HG03439 (cell line): ENCODE results near the gene GNAO1.

Experiments used
- ATAC-seq: cut with Tn5 transposase; IDR thresholded peaks from one replicate; pipeline ENCODE4 v1.9.1; 2021; ENCODE audit warnings: mild to moderate bottlenecking, moderate library complexity; ENCODE audit not compliant: unreplicated experiment

Gene GNAO1

DNA sequence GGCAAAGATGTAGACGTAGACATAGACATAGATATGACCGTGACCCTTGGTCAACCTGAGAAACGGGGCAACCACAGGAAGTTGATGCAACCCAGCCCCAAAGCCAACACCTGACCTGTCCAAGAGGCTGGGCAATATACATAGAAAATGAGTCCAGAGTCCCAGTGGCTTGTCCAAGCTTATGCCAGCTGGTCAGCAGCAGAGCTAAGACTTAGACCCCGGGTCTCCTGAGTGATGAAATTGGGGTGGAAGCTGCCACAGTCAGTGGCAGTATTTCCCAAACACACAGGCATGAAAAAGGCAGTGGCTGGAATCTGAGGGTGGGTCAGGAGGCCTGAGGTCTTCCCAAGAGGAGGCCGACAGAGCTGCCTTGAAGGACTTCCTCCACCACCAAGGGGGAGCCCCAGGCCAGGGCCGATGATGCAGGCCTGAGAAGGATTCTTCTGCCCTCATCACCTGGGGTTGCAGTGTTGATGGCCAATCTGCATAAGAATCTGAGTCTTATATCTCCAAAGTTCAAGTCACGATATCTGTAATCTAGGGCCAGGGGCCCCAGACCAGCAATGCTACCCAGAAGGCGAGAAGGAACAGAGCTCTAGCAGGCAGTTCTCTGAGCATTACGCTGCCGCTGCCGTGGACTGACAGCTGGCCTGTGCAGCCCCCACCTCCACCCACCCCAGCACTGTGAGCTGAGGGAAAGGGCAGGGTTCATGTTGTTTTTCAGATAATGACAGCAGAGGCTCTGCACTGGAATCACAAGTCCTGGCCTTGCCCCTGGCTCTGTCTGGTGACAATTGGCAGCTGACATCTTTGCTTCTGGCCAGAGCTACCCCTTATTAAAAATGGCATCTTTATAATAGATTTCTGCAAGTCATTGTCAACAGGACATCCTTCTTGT is 72.7 kb downstream of the GNAO1 start:
- no peak for ATAC-seq

DNA sequence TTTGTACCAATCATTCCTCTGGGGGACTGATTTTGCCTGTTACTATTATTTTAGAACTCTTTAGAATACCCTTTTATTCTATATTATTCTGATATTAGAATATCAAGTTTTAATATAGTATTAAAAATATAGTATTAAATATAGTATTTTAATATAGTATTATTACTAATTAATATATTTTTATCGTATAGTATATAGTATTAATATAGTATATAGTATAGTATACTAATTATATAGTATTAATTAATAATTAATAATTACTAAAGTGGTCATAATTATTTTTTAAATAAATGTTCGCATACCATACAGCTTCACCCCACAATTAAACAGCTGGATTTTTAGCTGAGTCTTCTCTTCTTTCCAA is 73.3 kb downstream of the GNAO1 start:
- ATAC-seq: no peak

DNA sequence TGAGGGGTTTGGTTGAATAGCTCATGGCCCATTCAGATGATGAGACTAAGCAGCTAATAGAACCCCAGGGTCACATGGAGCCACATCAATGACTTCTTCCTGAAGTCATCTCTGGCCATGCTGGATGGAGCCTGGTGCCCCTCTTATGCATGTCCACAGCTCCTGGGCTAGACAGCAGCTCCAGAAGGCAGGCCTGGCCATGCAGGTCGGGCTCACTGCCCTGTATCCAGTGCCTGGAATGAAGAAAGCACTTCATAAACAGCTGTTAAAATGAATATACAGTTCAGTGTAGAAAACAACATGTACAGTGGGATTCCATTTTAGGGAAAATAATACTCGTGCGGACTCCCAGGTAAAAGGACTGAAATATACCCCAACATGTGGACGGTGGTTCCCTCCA is 73.9 kb downstream of the GNAO1 start:
- ATAC-seq: no peak

DNA sequence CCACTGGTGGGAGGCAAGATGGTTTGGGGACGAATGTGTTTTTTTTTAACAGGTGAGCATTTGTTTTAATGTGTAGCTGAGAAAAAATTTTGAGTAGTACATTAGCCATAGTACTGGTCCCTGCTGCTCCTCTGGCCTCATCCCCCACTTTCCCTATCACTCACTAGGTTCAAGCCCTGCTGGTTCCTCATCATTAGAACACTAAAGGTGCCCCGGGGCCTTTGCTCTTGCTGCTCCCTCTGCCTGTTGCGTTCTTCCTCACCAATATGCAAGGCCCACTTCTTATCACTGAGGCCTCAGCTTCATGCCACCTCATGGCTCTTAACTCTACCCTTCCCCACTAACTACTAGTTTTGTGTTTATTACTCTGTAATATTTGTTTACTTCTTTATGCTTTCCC is 74.5 kb downstream of the GNAO1 start:
- ATAC-seq: no peak

DNA sequence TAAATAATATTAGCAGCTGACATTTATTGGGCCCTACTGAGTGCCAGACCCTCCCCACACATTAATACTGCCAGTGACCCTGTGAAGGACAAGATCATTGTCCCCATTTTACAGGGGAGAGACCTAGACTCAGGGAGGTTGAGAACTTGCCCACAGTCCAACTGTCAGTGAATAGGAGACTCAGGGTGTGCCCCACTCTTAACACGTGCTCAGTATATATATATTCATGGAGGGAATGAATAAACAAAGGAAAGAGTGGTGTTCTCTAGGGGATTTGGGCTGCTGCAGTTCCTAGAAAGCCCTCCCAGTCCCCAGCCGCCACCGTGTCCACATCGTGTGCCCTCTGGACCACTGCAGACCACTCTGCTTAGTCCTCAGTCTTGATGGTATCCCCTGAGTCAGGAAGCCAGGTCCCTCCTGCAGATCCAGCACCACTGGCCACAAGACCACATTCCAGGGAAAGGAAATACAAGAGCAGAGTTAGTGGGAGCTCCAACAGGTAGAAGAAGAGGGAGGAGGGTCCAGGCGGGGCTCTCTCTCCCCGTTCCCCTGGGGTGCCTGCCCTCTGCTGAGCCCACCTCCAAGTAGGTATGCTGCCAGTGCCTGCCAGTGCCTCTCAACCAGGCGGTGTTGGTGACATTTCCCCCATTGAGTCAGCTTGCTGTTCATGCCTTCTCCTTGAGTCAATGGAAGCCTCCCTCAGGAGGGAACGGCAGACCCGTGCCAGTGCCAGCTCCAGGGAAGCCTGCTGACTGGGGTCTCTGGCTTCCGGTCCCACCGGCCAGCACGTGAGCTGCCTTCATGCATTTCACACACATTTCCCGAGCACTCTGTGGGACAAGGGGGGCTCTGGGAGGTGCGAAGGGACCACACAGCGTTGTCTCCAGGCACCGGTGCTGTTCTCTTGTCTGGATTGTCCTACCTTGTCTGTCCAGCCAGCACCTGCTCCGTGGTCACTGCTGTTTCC is 75.6 kb downstream of the GNAO1 start:
- ATAC-seq: no peak

DNA sequence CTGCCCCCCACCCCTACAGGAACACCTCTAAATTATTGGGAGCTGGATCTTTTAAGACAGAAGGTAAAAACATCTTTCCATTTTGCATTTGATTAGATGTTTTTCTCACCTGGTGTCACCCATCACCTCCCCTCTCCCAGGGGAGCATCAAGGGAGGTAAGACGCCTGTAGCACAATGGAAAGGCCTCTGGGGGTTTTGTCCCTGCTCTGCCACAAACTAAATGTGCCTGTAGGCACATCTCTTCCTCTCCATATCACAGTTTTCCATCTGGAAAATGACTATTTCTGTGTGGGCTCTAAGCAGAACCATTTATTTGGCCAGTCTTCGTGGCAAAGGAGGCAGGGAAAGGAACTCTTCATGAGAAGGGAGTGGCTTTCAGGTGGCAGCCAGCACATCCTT is 76.6 kb downstream of the GNAO1 start:
- no peak for ATAC-seq

DNA sequence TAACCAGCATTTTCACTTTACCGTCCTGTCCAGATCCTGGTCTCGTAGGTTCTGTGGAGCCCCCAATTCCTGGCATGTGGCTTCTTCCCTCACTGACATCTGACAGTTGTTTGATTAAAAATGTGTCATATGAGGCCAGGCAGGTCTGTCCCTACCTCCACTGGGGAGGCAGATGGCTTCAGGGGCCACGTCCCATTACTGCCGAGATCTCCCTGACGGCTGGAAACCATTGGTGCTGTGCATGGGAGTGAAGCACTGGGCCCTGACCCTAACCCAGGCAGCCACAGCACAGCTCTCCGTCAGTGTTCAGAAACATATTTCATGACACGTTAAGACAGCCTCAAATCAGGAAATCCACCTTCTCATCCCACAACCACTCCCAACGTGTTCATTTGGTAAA is 77.5 kb downstream of the GNAO1 start:
- ATAC-seq: no peak

DNA sequence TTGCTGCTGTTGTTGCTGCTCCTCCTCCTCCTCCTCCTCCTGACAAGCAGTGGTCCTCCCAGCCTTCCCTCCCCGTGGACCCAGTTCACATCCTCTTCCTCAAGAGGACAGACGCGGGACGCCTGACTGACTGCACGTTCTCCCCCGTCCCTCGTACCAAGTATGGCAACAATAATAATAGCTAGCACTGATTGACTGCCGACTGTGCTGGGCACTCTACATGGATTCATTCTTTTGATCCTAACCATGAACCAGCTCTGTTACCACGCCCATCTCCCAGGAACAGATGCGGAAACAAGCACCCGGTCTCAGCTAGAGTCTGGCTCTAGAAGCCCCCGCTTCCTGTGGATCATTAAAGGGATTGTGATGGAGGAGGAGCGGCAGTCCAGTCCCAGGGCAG is 78.0 kb downstream of the GNAO1 start:
- ATAC-seq: no peak

DNA sequence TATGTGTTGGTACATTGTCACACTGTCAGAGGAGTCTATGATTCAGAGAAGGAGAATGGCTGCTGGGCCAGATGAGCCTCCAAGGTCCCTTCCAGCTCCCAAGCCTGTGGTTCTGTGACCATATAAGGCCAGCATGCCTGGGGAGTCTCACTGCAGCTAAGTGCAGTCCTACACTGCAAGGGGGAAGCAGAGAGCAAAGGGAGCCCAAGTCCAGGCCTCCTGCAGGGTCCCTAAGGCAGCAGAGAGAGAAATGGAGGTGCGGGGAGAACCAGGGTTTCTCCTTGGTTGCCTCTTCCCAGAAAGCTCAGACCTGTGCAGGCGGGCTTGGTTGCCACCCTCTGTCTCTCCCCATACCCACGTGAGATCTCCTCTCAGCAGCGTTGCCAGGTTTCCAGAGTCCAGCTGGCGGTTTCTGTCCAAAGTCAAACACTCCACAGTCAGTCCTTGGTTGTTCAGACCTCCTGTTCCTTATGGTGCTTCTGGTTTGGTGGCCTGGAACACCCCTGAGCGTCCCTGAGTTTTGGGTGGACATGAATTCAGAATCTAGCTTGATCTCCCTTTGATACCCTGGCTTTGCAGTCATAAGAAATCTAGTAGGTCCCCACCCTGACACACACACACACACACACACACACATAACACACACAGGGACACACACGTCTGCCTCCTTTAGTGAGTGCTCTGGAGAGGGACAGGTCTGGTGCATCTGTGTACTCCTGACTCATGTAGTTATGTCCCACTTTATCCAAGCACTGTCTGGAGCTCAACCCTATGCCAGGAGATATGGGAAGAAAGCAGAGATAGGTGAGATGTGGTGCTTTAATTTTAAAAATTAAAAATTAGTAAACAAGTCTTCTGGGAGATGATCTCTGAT is 78.8 kb downstream of the GNAO1 start:
- no peak for ATAC-seq

DNA sequence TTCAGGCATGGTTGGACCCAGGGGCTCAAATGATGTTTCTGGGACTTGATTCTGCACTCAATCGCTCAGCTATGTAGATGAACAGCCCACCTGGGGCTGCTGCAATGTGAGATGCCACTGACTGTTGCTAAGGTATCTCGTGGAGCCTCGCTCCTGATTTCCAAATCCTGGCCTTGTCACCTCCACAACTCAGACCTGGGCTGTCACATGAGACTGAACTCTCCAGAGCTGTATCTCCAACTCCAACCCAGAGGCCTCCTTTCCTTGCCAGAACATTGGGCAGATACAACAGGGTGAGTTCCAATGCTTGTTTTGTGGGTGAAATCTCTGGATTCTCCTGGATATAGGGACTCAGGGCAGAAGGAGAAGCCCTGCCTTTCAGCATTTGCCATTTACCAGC is 79.5 kb downstream of the GNAO1 start:
- no peak for ATAC-seq

DNA sequence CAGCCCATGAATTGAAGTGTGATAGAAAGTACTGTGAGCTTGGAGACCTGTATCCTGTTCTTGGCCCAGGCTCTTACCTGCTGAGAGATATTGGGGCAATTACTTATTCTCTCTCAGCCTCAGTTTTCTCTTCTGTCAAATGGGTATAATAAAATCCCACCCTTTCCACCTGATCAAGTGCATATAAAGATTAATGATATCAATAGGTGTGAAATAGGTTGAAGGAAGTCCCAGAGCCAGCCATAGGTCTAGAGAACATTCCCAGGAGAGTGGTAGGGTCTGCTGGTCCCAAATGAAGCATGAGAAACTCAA is 81.2 kb downstream of the GNAO1 start:
- ATAC-seq: no peak

DNA sequence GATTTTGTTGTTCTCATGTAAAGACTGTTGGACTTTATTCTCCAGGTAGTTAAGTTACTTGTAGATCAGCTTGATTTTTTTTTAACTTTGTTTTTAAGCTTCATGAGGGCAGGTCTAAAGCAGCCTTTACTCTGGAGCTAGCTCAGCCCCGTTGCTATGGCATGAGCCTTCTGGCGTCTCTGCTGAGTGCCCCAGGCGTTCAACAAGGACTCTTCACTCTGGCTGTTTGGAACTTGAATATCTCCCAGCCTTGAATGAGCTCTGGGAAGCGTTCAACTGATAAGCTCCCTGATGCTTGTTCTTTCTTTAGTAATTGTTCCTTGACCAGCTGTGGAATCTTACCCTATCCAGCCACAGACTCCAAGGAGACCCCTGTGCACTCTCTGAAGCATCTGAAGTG is 82.3 kb downstream of the GNAO1 start:
- ATAC-seq: no peak

DNA sequence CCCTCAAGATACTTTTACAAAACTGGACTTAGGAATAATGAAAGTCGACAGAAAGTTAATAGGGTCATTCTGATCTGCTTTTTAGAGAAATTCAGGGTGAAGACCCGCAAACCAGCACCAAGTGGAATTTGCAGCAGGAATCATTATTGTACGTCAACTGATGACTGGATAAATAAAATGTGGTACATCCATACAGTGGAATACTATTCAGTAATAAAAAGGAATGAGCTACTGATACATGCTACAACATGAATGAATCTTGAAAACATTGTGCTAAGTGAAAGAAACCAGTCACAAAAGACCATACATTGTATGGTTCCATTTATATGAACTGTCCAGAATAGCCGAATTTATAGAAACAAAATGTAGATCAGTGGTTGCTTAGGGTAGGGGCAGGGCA is 83.1 kb downstream of the GNAO1 start:
- no peak for ATAC-seq

DNA sequence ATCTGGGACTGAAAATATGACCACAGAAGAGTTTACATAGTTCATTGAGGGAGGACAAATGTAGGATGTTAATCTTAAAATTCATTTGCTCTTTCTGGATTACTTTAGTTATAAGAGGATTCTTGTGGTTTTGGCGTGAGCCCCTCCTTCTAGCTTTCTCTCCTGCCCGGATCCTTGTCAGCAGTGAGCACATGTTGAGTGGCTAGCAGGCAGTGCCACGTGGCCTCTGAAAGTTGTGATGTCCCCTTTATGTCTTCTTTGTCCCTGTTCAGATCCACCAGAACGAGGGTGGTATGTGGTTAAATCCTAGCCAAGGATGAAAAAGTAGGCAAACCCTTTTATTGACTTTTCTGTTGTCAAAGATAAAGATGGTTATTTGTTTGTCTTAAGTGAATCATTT is 83.8 kb downstream of the GNAO1 start:
- no peak for ATAC-seq

DNA sequence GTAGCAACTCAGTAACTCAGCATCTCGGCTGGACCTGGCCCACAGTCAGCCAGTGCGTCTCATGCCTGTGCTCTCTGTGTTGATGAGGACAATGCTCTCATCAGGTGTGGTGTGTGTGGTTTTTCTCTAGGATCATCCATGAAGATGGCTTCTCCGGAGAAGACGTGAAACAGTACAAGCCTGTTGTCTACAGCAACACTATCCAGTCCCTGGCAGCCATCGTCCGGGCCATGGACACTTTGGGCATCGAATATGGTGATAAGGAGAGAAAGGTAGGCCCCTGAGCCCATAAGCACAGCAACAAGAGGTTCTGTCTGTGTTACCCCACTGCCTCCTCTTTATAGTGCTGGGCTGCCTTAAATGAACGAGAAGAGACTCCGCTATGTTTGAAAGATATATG is 84.5 kb downstream of the GNAO1 start:
- ATAC-seq: no peak

DNA sequence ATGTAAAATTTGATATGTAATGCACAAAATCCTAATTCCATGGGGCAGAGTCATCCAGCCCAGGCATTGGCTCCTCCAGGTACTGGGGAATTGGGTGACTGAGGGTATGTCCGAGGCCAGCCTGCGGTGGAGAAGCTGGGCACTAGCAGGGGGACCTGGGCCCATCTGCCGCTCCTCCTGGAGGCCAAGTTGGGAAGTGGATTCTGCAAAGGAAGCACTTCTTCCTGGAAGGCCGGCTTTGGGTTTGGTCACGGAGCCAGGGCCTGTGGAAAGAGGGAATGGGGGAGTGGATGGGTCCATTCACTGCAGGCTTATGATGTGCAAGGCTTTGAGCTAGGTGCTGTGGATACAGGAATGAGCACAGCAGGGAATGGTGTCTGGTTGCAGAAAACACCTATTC is 85.8 kb downstream of the GNAO1 start:
- no peak for ATAC-seq

DNA sequence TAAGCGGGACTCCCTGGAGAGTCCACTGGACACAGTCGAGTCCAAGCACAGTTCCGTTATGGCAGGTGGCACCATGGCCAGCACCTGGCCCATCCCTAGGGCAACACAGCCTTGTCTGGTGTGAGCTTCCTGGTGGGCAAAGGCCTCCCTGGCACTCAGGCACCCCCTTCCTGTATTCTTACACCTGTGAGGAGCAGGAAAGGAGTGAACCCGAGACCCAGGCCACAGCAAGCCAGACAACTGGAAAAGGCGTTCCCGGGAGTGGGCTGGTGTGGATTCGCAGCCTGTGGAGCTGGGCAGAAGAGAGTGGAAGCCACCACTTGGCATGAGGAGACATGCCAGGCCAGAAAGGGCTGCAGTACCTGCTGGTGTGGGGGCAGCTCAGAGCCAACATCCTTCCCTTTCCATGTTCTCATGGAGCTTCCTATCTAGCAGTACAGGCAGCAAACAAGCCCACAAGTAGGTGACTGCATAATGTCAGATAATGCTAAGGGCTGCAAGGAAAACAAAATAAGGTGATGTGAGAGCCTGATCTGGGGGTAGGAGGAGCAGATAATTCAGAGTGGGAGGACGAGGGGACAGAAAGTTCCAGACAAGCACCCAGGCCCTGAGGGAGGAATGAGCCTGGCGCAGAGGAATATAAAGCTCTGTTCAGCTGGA is 87.0 kb downstream of the GNAO1 start:
- no peak for ATAC-seq

DNA sequence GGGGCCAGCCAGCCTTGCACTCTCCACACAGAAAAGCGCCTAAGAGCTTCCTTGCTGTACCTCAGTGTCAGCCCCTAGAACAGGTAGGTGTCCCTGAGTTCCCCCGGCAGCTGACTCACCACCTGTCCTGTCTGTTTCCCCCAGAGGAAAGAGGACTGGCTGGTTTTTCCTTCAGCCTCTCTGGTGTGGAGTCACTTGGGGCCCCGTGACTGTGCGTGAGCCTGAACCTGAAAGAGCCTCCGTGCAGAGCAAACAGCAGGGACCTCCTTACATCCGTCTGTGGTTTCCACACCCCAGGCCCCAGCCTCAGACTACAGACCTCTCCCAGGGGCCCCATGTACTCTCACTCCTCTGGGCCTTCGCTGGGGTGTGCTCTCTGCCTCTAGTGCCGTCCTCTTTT is 87.8 kb downstream of the GNAO1 start:
- ATAC-seq: no peak

DNA sequence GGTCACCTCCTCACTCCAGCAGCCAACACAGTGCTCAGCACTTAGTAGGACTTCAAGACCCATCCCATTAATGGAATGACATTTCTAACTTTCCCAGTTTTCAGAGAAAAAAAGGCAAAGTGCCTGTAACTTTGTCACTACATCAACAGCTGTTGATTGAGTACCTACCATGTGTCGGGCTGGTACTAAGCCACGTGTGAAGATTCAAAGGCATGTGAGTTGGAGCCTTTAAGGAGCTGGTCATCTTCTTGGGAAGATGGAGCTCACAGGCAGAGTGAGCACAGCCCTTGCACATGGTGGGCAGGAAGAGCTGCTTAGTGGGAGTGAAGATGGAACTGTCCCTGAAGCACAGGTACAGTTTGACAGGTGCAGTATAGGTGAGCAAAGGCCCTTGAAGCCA is 88.6 kb downstream of the GNAO1 start:
- ATAC-seq: no peak

DNA sequence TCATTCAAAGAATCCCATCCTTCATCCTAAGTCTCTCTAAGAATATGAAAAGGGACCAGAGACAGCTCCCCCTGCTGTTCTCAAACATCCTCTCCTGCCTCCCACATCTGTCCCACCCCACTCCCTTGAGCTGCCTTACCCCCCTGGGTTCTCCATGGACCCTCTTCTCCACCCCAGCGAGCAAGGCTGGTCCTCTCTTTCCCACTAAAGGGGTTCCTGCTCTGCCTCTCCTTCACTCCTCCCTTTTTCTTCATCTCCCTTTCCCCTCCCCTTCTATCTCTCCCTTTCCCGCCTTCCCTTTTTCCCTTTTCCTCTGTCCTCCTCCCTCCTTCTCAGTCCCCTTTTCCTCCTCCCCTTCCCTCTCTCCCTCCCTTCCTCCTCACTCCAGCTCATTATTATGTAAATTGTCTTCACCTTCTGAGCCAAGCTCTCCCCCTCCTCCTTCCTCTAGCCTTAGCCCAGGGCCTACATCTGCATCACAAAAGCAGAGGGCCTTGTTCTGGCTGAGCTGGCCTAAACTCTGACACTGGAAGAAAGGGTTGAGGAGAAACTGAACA is 90.0 kb downstream of the GNAO1 start:
- ATAC-seq: no peak
